Neural cell (in vitro differentiated cells): Measurements from ENCODE around the gene OR56A3. TPM values are rescaled to one million over a fixed set of nuclear protein-coding genes. Genes with fewer than 3 reads are reported as not detected.

ENCODE experiments used
- H2AFZ ChIP-seq: fragments of 200-600, 300-800 bp; sonication (generic), shearing (Covaris generic); 2 replicates; pipeline ENCODE4 v1.6.0; 2014; ENCODE audit warnings: low read depth, mild to moderate bottlenecking, antibody characterized with exemption, low read length, moderate library complexity
- H3F3A ChIP-seq: fragments of 200-600 bp; shearing (Covaris generic); 2 replicates; pipeline ENCODE4 v1.6.1; 2016; ENCODE audit warnings: mild to moderate bottlenecking, moderate library complexity, mixed read lengths, antibody characterized with exemption, low read length; ENCODE audit not compliant: insufficient read depth, poor library complexity, severe bottlenecking
- H3K27ac ChIP-seq: fragments of 200-600, 300-800 bp; sonication (generic), shearing (Covaris generic); 2 replicates; pipeline ENCODE4 v1.5.1; 2014; ENCODE audit warnings: mild to moderate bottlenecking, low read length, moderate library complexity
- H3K27me3 ChIP-seq: fragments of 300-800, 200-600 bp; sonication (generic), shearing (Covaris generic); 2 replicates; pipeline ENCODE4 v1.6.0; 2014; ENCODE audit warnings: mild to moderate bottlenecking, low read depth, low read length, moderate library complexity; ENCODE audit not compliant: insufficient read depth
- H3K36me3 ChIP-seq: fragments of 300-800, 200-600 bp; sonication (generic), shearing (Covaris generic); 2 replicates; pipeline ENCODE4 v1.5.1; 2014; ENCODE audit warnings: mild to moderate bottlenecking, antibody characterized with exemption, low read length, moderate library complexity; ENCODE audit not compliant: insufficient read depth
- H3K4me2 ChIP-seq: fragments of 300-800, 200-600 bp; sonication (generic), shearing (Covaris generic); 2 replicates; pipeline ENCODE4 v1.6.0; 2014; ENCODE audit warnings: mild to moderate bottlenecking, low read length
- H3K4me3 ChIP-seq: fragments of 300-800, 200-600 bp; sonication (generic), shearing (Covaris generic); 2 replicates; pipeline ENCODE4 v1.5.1; 2014; ENCODE audit warnings: mild to moderate bottlenecking, low read length, moderate library complexity
- H3K79me2 ChIP-seq: fragments of 200-600 bp; shearing (Covaris generic); replicated peaks from 2 replicates; pipeline ENCODE4 v1.6.0; 2014; ENCODE audit warnings: mild to moderate bottlenecking, low read length, moderate library complexity; ENCODE audit not compliant: insufficient read depth
- H3K9ac ChIP-seq: fragments of 300-800, 200-600 bp; sonication (generic), shearing (Covaris generic); 2 replicates; pipeline ENCODE4 v1.6.1; 2016; ENCODE audit warnings: mild to moderate bottlenecking, low read length, mixed read lengths
- H3K9me2 ChIP-seq: fragments of 200-600 bp; shearing (Covaris generic); 2 replicates; pipeline ENCODE4 v1.6.1; 2016; ENCODE audit warnings: mild to moderate bottlenecking, low read length, mixed read lengths; ENCODE audit not compliant: insufficient read depth
- H3K9me3 ChIP-seq: fragments of 200-600, 300-800 bp; sonication (generic), shearing (Covaris generic); 2 replicates; pipeline ENCODE4 v1.6.1; 2016; ENCODE audit warnings: mild to moderate bottlenecking, mixed run types, low read length, moderate library complexity, mixed read lengths
- H4K20me1 ChIP-seq: fragments of 200-600 bp; shearing (Covaris generic); 2 replicates; pipeline ENCODE4 v1.6.1; 2016; ENCODE audit warnings: mild to moderate bottlenecking, mixed run types; ENCODE audit not compliant: insufficient read depth
- EP300 ChIP-seq: fragments of 450-650 bp; conservative IDR thresholded peaks from 2 replicates; pipeline ENCODE4 v1.6.1; 2014; ENCODE audit warnings: antibody characterized with exemption, mild to moderate bottlenecking, moderate library complexity; ENCODE audit not compliant: poor library complexity, severe bottlenecking
- EZH2 ChIP-seq: fragments of 200-600, 300-800 bp; shearing (Covaris generic), sonication (generic); IDR thresholded peaks from 2 replicates; pipeline ENCODE4 v1.6.1; 2014; ENCODE audit warnings: antibody characterized with exemption, low read length, borderline replicate concordance, mild to moderate bottlenecking; ENCODE audit not compliant: insufficient read depth, poor library complexity, severe bottlenecking
- MXI1 ChIP-seq: fragments of 450-650 bp; conservative IDR thresholded peaks from 2 replicates; pipeline ENCODE4 v1.6.1; 2014; ENCODE audit warnings: antibody characterized with exemption, mild to moderate bottlenecking; ENCODE audit not compliant: poor library complexity, severe bottlenecking
- POLR2AphosphoS5 ChIP-seq: IDR thresholded peaks from 2 replicates; pipeline ENCODE4 v1.6.1; 2012
- RAD21 ChIP-seq: fragments of 450-650 bp; conservative IDR thresholded peaks from 2 replicates; pipeline ENCODE4 v1.6.1; 2014; ENCODE audit warnings: antibody characterized with exemption, mild to moderate bottlenecking, moderate library complexity
- SMC3 ChIP-seq: fragments of 450-650 bp; conservative IDR thresholded peaks from 2 replicates; pipeline ENCODE4 v1.6.1; 2014; ENCODE audit warnings: antibody characterized with exemption, mild to moderate bottlenecking, moderate library complexity; ENCODE audit not compliant: poor library complexity
- TAF1 ChIP-seq: IDR thresholded peaks from 2 replicates; pipeline ENCODE4 v1.6.1; 2012; ENCODE audit warnings: low read depth
- polyA plus RNA-seq: library from polyadenylated mRNA; depleted of rRNA; stranded (reverse); fragments of >200 nt; gene quantifications from 2 replicates; pipeline ENCODE4 v1.2.3, GENCODE V29; 2014
- TF ChIP-seq, protein P1 (sequence below): fragments of 450-650 bp; IDR thresholded peaks from 2 replicates; pipeline ENCODE4 v1.5.1; 2014; ENCODE audit warnings: antibody characterized with exemption, mild to moderate bottlenecking, moderate library complexity; ENCODE audit not compliant: poor library complexity, severe bottlenecking
- TF ChIP-seq, protein P2 (sequence below): IDR thresholded peaks from 2 replicates; pipeline ENCODE4 v1.6.1; 2012; ENCODE audit warnings: borderline replicate concordance

Gene OR56A3
- polyA plus RNA-seq, 1 donor from 2014 or later = not detected

DNA sequence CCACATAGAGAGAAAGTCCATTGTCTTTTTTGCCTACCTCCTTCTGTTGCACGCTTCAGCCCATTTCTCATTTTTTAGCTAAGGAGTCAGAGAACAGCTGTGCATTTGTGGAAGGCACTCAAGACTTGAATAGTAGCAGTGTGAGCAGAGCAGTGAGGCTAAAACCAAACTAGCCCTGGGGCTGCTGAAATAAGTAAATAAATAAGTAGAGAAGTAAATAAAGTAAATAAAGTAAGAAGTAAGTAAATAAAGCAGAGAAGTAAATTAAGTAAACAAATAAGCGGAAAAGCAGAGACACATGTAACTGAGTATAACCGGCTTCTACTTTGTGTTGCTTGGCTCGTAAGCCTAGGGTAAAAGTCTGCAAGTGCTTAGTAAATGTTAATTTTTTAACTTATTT lies 47.2 kb downstream of the OR56A3 start:
- Histone ChIP-seq H3K4me2 (no peak overlapping the region), H3K4me3 (no peak overlapping the region), H3K79me2 (no peaks in the 10 kb centered on the region), H4K20me1 (no peaks in the 10 kb centered on the region), H3K9ac (no peak overlapping the region), H3K9me2 (no peaks in the 10 kb centered on the region), H3K9me3 (no peaks in the 10 kb centered on the region), H3K27ac (no peak overlapping the region), H3F3A (no peaks in the 10 kb centered on the region), H2AFZ (no peak overlapping the region), H3K36me3 (no peaks in the 10 kb centered on the region), H3K27me3 (no peaks in the 10 kb centered on the region)
- no peak for TF ChIP-seq TAF1
- no peak for TF ChIP-seq EP300
- no peak for TF ChIP-seq EZH2
- no peak for TF ChIP-seq SMC3
- no peak for TF ChIP-seq POLR2AphosphoS5

DNA sequence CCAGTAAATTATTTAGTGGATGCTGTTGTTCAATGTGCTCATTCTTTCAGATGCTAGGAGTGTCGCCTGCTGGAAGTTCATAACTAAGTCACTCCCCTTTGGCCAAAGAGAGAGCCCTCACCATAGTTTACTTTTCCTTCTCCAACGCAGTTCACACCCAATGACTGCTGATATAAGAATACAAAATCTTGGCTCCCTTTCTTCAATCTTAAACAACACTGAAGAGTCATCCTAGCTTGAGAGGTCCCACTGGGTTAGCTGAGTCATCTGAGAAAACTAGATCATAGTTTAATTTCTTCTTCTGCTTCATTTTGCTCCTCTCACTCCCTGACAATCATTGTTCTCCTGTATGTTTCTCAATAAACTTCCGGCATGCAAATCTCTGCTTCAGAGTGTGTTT lies 50.1 kb downstream of the OR56A3 start:
- Histone ChIP-seq H3F3A (no peaks in the 10 kb centered on the region), H3K27me3 (no peaks in the 10 kb centered on the region), H3K9me2 (no peaks in the 10 kb centered on the region), H4K20me1 (no peaks in the 10 kb centered on the region), H3K27ac (no peak overlapping the region), H3K4me2 (no peak overlapping the region), H2AFZ (no peak overlapping the region), H3K4me3 (no peak overlapping the region), H3K79me2 (no peaks in the 10 kb centered on the region), H3K9ac (no peak overlapping the region), H3K36me3 (no peaks in the 10 kb centered on the region), H3K9me3 (no peaks in the 10 kb centered on the region)
- TF ChIP-seq, protein P1, sequence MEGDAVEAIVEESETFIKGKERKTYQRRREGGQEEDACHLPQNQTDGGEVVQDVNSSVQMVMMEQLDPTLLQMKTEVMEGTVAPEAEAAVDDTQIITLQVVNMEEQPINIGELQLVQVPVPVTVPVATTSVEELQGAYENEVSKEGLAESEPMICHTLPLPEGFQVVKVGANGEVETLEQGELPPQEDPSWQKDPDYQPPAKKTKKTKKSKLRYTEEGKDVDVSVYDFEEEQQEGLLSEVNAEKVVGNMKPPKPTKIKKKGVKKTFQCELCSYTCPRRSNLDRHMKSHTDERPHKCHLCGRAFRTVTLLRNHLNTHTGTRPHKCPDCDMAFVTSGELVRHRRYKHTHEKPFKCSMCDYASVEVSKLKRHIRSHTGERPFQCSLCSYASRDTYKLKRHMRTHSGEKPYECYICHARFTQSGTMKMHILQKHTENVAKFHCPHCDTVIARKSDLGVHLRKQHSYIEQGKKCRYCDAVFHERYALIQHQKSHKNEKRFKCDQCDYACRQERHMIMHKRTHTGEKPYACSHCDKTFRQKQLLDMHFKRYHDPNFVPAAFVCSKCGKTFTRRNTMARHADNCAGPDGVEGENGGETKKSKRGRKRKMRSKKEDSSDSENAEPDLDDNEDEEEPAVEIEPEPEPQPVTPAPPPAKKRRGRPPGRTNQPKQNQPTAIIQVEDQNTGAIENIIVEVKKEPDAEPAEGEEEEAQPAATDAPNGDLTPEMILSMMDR = no peak
- no peak for TF ChIP-seq RAD21
- TF ChIP-seq EP300 = no peak
- no peak for TF ChIP-seq TAF1
- no peak for TF ChIP-seq POLR2AphosphoS5
- no peak for TF ChIP-seq EZH2
- TF ChIP-seq SMC3 = no peak
- no peak for TF ChIP-seq MXI1
- TF ChIP-seq, protein P2, sequence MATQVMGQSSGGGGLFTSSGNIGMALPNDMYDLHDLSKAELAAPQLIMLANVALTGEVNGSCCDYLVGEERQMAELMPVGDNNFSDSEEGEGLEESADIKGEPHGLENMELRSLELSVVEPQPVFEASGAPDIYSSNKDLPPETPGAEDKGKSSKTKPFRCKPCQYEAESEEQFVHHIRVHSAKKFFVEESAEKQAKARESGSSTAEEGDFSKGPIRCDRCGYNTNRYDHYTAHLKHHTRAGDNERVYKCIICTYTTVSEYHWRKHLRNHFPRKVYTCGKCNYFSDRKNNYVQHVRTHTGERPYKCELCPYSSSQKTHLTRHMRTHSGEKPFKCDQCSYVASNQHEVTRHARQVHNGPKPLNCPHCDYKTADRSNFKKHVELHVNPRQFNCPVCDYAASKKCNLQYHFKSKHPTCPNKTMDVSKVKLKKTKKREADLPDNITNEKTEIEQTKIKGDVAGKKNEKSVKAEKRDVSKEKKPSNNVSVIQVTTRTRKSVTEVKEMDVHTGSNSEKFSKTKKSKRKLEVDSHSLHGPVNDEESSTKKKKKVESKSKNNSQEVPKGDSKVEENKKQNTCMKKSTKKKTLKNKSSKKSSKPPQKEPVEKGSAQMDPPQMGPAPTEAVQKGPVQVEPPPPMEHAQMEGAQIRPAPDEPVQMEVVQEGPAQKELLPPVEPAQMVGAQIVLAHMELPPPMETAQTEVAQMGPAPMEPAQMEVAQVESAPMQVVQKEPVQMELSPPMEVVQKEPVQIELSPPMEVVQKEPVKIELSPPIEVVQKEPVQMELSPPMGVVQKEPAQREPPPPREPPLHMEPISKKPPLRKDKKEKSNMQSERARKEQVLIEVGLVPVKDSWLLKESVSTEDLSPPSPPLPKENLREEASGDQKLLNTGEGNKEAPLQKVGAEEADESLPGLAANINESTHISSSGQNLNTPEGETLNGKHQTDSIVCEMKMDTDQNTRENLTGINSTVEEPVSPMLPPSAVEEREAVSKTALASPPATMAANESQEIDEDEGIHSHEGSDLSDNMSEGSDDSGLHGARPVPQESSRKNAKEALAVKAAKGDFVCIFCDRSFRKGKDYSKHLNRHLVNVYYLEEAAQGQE = no peak
